NCI-H82 (cell line): ENCODE results near the gene CCL28.
"Not testable (repeated sequence)": the region's sequence is repeated elsewhere in the genome, so short reads cannot be mapped to it uniquely, and the experiment has no call there.

Experiments used
- DNase-seq: peaks from one replicate; lab custom pipeline; 2025; lab: John Stamatoyannopoulos, UW

Gene CCL28

GRCh38 chr5:43410414-43410813, 1.8 kb downstream of the CCL28 start:
- no peak for DNase-seq

- DNase-seq, result no peak
These were observed 2.4 kb downstream of the CCL28 start for GRCh38 chr5:43409809-43410271.

GRCh38 chr5:43402524-43403066, 9.6 kb downstream of the CCL28 start:
- not testable (repeated sequence) for DNase-seq

- DNase-seq, result peak; percentile 43
These were observed 10.4 kb downstream of the CCL28 start for GRCh38 chr5:43401827-43402226.

- DNase-seq, result no peak
These were observed 12.1 kb downstream of the CCL28 start for GRCh38 chr5:43400082-43400481.

GRCh38 chr5:43396762-43397304, 15.4 kb downstream of the CCL28 start:
- no peak for DNase-seq

- DNase-seq, result no peak
These were observed 21.7 kb downstream of the CCL28 start for GRCh38 chr5:43390471-43390870.

GRCh38 chr5:43389679-43390329, 22.4 kb downstream of the CCL28 start:
- DNase-seq, result peak; percentile 79

- DNase-seq, result no peak
These were observed 25.2 kb downstream of the CCL28 start for GRCh38 chr5:43386960-43387362.

- no peak for DNase-seq
These were observed 35.6 kb downstream of the CCL28 start for GRCh38 chr5:43376496-43377140.

- no peak for DNase-seq
These were observed 40.4 kb downstream of the CCL28 start for GRCh38 chr5:43371821-43372220.

GRCh38 chr5:43370352-43370751, 41.8 kb downstream of the CCL28 start:
- no peak for DNase-seq

- DNase-seq, result no peak
These were observed 42.5 kb downstream of the CCL28 start for GRCh38 chr5:43369651-43370050.

- no peak for DNase-seq
These were observed 44.1 kb downstream of the CCL28 start for GRCh38 chr5:43367909-43368669.

GRCh38 chr5:43367453-43367852, 44.7 kb downstream of the CCL28 start:
- no peak for DNase-seq

- not testable (repeated sequence) for DNase-seq
These were observed 45.4 kb downstream of the CCL28 start for GRCh38 chr5:43366680-43367246.

- DNase-seq, result not testable (repeated sequence)
These were observed 47.0 kb downstream of the CCL28 start for GRCh38 chr5:43365155-43365554.

GRCh38 chr5:43363445-43364152, 48.6 kb downstream of the CCL28 start:
- DNase-seq, result no peak

GRCh38 chr5:43362725-43363435, 49.3 kb downstream of the CCL28 start:
- no peak for DNase-seq

- no peak for DNase-seq
These were observed 53.5 kb downstream of the CCL28 start for GRCh38 chr5:43358726-43359125.

- no peak for DNase-seq
These were observed 53.9 kb downstream of the CCL28 start for GRCh38 chr5:43358301-43358700.
